SIG-M5 treated with dmso at 0.1 percent for 504 hours (cell line): ENCODE data around the gene TJP3.

ENCODE experiments used
- DNase-seq: peaks from one replicate; lab custom pipeline; 2025; ENCODE audit not compliant: unreplicated experiment; lab: John Stamatoyannopoulos, UW

The TJP3 gene

DNA sequence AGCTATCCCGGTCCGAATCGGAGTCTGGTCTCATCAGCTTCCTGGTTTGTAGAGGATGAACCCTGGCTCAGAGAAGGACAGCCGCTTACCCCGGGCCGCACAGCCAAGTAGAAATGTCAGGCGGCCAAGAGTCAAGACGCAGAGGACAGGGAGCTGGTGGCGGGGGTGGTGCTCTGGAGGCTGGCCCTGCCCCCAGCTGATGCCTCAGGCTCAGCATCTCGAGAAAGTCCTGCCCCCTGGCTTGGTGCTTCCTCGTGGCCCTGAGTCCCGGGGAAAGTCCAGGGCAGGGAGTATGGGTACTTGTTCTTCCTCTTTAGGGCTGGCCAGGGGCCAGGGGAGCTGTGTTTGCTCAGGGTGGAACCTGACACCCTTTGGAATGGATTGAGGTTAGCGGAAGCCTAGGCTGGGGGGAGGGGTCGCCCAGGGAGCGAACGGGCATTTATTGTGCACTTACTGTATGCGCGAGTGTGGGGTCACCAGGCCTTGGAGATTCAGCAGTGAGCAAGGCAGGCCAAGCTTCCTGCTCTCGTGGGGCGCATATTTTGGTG lies 2.2 kb downstream of the TJP3 start:
- peak; percentile 43 for DNase-seq

DNA sequence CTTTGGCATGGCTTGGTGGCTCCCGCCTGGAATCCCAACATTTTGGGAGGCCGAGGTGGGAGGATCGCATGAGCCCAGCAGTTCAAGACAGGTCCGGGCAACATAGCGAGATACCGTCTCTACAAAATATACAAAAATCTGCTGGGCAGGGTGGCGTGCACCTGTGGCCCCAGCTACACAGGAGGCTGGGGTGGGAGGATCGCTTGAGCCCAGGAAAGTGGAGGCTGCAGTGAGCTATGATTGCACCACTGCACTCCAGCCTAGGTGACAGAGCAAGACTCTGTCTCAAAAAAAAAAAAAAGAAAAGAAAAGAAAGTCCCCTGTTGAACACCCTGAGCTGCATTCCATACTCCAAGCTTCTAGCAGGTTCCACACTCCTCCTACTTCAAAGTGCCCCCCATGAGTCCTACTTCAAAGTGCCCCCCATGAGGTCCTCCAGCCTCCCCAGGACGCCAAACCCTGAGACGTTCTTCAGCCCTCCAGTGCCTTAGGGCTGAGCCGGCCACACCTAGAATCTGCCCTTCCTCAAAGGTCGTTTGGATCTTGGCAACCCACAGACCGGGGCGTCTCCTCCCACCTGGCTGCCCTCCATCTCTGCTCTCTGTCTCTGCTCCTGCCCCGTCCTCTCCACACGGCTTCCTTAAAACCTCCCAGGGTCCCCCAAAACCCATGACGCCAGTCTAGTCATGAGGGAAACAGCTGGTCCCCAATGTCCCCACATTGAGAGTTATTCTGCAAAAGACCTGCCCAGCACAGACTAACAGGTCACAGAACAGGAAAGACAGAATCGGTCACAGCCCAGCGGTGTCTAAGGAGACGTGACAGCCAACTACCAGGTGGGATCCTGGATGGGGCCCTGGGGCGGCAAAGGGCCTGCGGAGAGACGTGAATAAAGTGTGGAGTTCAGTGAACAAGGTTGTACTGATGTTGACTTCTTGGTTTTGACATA lies 4.8 kb downstream of the TJP3 start:
- DNase-seq: no peak

DNA sequence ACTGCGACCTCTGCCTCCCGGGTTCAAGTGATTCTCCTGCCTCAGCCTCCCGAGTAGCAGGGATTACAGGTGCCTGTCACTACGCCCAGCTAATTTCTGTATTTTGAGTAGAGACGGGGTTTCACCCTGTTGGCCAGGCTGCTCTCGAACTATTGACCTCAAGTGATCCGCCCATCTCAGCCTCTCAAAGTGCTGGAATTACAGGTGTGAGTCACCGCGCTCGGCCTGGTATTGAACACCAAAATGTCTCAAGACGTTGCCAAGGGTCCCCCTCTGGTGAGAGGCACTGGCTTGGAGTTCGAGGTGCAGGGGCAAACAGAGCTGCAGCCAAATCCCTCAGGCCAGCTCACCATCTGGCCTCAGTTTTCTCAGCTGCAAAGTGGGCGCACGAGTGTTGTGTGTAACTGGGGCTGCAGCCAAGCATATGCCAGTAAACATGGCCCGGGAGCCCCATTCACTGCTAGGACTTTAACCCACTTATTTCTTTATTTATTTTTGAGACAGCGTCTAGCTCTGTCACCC lies 8.0 kb downstream of the TJP3 start:
- no peak for DNase-seq

DNA sequence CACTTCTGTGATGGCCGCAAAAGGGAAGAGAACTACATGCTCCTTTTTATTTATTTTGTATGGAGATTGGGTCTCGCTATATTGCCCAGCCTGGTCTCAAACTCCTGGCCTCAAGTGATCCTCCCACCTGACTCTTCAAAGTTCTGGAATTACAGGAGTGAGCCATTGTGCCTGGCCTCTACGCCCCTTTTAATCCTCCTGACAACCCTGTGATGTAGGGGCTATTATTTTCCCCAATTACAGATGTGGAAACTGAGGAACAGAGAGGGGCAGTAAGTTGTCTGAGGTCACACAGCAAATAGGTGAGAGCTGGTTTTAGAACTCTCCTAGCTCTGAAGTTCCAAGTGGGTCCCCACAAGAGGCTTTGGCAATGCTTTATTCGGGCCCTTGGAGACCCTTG lies 11.7 kb downstream of the TJP3 start:
- DNase-seq: no peak

DNA sequence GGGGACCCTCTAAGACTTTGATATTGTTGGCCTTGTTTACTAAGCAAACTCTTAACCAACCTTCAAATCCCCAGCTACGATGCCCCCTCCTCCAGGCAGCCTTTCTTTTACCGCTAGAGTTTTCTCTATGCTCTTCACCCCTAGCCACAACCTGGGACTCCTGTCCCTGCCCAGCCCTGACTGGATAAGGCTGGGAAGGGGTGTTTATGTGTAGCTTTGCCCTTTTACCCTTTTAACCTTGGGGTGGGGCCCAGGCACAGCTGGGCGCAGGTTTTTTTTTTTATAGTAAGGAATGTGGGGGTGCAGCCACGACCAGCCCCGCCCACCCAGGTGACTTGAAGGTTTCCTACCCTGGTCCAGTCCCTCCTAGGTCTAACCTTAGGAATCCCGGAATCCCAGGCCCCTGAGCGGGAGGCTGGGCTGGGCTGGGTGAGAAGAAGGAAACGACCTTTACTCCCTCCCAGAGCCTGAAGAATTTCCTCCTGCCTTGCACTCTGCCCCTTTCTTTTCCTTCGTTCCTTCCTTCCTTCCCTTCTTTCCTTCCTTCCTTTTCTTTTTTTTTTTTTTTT lies 12.2 kb downstream of the TJP3 start:
- no peak for DNase-seq

DNA sequence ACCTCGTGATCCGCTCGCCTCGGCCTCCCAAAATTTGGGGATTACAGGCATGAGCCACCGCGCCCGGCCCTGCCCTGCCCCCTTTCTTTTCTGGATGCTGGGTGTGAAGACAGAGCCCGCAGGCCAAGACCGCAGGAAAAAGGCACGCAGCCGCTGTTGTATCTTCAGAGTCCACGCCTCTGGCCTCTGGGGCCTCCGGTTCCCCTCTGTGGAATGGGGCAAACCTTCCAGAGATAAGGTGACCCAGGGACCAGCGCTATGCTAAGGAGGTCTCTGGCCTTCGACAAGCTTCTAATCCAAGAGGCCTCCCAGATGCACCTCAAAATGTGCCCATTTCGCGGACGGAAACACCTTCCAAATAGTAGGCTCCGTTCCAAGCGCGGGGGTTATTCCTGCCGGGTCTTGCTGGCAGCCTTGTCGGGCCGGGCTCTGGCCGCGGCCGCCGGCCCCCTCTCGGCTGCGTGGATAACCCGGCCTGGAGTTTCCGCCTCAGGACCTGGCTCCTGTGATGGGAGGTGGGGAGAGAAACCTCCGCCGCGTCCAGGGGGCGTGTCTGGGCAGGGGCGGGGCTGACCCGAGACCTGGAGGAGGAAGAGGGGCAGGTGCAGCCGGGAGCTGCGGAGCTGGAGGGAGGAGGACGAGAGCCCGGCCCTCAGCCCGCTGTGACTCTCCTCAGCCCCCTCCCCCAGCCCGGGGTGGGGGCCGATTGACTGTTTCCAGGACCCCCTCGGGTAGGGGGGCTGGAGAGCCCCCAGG lies 13.1 kb downstream of the TJP3 start:
- peak; percentile 63 for DNase-seq

DNA sequence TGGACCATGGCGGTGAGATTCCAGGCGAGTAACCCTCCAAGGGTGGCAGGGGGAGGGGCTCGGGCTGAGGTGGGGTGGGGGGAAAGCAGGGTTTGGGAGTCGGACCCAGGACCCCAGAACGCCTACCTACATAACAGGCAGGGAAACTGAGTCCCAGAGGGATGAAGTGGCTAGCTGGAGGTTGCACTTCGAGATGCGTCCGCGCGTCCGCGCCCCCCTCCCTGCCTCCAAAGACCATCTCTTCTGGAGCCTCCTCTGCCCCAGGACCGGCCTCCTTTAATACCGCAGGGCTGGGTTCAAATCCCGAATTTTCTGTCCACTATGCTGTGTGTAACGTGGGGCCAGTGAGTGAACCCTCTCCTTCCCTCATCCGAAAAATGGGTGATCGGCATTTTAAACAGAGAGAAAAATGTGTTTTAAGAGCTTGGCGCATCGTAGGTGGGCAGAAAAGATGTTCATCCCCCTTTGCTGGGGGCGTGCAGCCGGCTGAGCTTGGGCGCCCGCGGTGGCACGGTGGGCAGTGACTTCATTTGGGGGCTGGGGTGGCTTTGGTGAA lies 13.8 kb downstream of the TJP3 start:
- no peak for DNase-seq

DNA sequence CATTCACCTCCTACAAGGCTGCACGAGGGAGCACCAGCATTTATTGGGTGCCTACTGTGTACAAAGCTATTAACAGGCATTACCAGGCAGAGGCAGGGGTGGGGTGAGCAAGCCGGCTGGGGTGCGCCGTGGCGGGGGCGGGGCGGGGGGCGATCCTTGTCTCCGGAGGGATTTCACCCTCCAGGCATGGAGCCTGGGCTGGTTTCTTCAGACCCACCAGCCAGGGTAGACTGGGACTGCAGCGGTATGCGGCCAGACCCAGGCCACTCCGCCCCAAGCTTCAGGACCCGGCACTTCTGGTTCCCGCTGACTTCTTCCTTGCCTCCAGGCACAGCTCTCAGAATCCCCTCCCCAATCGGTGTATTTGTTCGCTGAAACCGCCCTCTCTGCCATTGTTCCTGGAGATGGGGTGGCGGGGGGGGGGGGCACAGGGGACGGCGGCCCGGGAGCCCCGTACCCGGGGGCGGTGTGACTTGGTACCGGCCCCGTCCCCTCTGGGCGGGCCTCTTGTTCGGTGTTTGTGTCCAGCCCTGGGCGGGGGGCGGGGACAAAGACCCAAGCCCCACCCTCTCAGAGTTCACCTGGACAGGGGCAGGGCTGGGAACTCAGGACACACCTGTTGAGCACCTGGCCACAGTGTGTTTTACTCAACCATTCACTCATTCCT lies 14.4 kb downstream of the TJP3 start:
- DNase-seq: no peak

DNA sequence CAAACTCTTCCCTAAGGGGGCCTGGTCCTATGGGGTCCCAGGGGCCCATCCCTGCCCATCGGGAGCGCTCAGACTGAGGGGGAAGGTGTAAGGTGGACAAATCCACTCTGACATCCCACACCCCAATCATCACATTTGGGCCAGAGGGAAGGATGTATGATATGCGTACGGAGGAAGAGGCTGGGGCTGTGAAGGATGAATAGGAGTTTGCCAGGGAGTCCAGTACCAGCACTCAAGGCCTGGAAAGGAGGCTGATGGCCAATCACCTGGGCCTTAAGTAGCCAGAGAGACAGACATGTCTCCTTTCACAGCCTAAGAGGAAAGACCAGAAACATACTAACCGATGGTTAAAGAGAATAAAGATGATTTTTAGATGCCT lies 14.9 kb downstream of the TJP3 start:
- no peak for DNase-seq

DNA sequence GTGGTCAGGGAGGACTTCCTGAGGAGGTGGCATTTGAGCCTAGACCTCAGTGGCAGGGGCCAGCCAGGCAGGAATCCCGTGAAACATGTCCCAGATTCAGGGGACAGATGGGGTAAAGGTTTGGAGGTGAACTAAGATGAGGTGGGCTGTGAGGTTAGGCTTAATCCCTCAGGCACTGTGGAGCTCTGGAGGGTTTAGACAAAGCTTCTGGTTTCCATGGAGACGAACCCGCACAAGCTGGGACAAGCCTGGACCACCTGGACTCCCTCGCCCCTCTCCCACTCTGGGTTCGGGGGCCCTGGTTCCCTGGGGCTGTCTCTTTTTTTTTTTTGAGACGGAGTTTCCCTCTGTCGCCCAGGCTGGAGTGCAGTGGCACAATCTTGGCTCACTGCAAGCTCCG lies 15.7 kb downstream of the TJP3 start:
- no peak for DNase-seq

DNA sequence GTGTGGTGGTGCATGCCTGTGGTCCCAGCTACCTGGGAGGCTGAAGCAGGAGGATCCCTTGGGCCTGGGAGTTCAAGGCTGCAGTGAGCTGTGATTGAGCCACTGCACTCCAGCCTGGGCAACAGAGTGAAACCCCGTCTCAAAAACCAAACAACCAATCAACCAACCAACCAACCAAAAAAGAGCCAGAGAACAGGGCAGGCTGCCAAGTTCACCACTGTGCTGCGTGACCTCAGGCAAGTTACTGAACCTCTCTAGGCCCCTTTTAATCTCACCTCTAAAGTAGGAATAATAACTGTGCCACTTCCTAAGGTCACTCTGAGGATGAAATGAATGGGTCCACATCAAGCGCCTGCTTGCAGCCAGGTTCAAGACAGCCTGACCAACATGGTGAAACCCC lies 16.9 kb downstream of the TJP3 start:
- DNase-seq: no peak

DNA sequence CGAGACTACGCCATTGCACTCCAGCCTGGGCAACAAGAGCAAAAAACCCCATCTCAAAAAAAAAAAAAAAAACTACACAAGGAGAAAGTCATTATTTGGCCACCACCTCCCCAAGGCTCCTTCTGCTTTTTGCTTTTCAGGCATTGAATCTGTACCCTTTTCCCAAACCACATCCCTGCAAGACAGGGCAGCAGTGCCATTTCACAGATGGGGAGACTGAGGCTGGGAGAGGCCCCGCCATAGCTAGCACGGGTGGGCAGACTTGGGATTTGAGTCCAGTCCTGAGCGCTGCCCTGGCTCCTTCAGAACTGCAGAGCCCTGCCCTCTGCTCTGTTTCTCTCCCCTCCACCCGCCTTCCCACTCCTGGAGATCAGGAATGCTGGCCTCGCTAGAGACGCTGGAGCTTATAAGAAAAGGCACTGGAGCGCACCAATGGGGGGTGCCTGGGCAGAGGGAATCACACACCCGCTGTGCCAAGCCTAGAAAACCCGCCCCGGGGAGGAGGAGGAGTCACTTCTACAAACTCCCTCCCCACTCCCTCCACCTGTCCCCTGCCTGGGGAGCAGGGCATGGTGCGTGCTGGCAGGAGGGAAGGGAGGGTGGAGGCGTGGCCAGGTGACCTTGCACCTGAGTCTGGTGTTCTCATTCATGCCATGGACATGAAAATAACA lies 17.6 kb downstream of the TJP3 start:
- DNase-seq: no peak

DNA sequence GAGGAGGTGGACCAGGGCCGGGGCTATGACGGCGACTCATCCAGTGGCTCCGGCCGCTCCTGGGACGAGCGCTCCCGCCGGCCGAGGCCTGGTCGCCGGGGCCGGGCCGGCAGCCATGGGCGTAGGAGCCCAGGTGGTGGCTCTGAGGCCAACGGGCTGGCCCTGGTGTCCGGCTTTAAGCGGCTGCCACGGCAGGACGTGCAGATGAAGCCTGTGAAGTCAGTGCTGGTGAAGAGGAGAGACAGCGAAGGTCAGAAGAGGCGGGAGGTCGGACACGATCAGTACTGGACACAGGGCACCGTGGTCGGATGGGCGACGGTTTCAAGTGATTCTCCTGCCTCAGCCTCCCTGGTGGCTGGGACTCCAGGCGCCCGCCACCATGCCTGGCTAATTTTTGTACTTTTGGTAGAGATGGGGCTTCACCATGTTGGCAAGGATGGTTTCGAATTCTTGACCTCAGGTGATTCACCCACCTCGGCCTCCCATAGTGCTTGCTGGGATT lies 22.3 kb downstream of the TJP3 start:
- DNase-seq: no peak

DNA sequence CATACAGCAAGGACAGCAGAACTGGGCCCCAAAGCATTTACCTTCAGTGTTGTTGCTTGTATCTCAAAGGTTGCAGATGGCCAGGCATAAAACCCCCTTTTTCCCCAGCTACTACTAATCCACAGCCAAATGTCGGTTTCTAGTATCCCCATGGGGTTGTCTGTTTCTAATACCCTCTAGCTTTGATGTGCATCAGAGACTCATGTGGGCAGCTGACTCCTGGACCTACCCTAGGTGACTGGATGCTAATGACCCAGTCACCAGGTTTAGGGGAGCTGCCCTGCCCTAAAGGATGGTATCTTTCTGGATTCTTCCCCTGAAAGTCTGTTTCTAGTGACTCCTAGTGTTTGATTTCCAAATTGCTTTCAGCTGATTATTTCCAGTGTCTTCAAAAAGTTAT lies 23.9 kb downstream of the TJP3 start:
- no peak for DNase-seq

DNA sequence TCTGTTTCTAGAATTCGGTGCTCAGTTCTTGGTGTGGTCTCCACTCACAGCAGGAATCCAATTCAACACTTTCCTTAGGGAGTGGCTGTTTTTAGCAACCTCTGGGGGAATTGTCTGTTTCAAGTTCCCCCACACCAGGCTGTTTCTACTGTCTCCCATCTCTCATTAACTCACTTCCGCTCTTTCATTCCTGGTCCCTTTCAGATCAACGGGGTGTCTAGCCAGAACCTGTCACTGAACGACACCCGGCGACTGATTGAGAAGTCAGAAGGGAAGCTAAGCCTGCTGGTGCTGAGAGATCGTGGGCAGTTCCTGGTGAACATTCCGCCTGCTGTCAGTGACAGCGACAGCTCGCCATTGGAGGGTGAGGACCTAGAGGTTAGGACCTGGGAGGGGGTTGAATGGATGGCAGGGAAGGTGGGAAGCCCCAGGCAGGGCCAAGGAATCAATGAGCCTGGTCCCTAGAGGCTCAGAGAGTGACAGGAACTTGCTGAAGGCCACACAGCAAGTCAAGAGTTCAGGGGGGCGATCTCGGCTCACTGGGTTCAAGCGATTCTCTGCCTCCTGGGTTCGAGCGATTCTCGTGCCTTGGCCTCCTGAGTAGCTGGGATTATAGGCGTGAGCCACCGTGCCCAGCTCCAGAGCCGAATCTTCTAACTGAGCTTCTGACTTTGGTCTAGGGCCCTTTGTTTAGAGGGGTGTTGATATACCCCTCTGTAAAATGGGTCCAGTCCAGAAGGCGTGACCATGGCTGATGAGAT lies 25.5 kb downstream of the TJP3 start:
- DNase-seq: no peak

DNA sequence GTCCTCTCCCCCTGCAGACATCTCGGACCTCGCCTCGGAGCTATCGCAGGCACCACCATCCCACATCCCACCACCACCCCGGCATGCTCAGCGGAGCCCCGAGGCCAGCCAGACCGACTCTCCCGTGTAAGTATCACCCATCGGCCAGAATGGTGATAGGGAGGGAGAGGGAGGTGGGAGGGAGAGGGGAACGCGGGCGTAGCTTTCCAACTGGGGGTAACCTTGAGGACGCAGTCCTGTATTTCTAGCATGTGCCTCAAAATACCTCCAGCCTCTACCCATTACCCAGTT lies 26.1 kb downstream of the TJP3 start:
- no peak for DNase-seq

DNA sequence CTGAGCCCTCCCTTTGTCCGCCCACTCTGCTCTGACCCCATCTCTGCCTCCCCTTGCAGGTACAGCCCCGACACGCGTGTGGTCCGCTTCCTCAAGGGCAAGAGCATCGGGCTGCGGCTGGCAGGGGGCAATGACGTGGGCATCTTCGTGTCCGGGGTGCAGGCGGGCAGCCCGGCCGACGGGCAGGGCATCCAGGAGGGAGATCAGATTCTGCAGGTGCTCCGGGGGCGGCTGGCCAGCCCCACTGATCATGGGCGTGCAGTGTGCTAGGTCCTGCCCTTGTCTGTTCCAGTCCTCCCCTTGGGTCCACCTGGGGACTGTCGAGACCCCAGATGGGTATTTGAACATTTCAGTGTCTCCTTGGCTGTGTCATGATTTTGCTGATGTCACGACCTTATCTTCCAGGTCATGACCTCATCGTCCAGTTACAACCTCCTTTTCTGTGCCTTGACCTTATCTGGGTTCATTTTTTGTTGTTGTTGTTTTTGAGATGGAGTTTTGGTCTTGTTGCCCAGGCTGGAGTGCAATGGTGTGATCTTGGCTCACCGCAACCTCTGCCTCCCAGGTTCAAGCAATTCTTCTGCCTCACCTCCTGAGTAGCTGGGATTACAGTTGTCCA lies 28.0 kb downstream of the TJP3 start:
- no peak for DNase-seq

DNA sequence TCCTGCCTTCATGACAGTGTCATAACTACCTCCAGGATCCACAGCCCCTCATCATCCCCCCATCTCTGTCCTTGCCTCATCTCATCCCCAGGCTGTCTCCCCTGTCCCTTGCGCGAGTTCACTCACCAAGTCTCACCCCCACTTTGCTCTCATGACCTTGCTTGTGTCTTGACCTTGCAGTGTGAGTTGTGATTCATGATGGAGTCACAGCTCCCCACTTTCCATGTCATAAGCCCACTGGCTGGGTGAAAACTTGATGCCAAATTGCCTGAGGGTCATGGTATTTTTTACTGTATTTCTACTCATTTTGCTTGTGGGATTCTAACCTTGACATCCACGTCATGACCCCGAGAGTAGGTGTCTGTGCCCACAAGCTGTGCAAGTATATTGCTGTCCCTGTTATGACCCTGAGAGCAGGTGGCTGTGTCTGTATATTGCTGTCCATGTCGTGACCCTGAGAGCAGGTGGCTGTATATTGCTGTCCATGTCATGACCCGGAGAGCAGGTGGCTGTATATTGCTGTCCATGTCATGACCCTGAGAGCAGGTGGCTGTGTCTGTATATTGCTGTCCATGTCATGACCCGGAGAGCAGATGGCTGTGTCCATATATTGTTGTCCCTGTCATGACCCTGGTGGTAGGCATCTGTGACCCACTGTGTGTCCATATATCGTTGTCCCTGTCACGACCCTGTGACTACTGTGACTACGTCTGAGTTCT lies 29.5 kb downstream of the TJP3 start:
- no peak for DNase-seq
